ENCODE data around the gene TLE6. TPM values are rescaled to one million over a fixed set of nuclear protein-coding genes. Genes with fewer than 3 reads are reported as not detected.
"Not testable (repeated sequence)": the region's sequence is repeated elsewhere in the genome, so short reads cannot be mapped to it uniquely, and the experiment has no call there.

Gene TLE6
- total and polyA plus RNA-seq, 2 donors (not counting 3 experiments of a cell fraction or from before 2014, with no cell fraction given), result 1.6 to 1.9 TPM

- Histone ChIP-seq H3K79me2 (ENCODE audit: control insufficient read depth, insufficient read depth, low read length) (no peaks in the 10 kb centered on the region), H3K4me1 (ENCODE audit: control insufficient read depth, extremely low read depth, insufficient read depth, low read length) (no peaks in the 10 kb centered on the region), H3K4me3 (replicated peaks in 1 of 3; ENCODE audit: insufficient read depth in 1 of 3, low read depth in 1 of 3, low read length in 3 of 3) (no peak overlapping the region), H3K36me3 (ENCODE audit: control insufficient read depth in 2 of 2, extremely low read depth in 1 of 2, insufficient read depth in 2 of 2, low read length in 2 of 2) (no peaks in the 10 kb centered on the region), H3K9me3 (replicated peaks; ENCODE audit: control insufficient read depth, insufficient read depth, low read length) (no peaks in the 10 kb centered on the region), H2AFZ (ENCODE audit: low read depth, low read length) (no peak overlapping the region), H4K20me1 (replicated peaks; ENCODE audit: control insufficient read depth, extremely low read depth, insufficient read depth, low read length) (no peaks in the 10 kb centered on the region), H3K4me2 (ENCODE audit: insufficient read depth, low read length) (no peak overlapping the region), H3K27ac (ENCODE audit: insufficient read depth, low read depth, low read length) (no peak overlapping the region), H3K9me1 (replicated peaks; ENCODE audit: control insufficient read depth, extremely low read depth, insufficient read depth, low read length) (no peaks in the 10 kb centered on the region), H3K27me3 (ENCODE audit: control insufficient read depth in 2 of 2, insufficient read depth in 2 of 2, low read length in 2 of 2) (no peaks in the 10 kb centered on the region), H3K9ac (replicated peaks; ENCODE audit: extremely low read depth, insufficient read depth, low read length) (no peak overlapping the region)
- POLR2A ChIA-PET, result no interaction called here
- no peak for TF ChIP-seq MYC (IDR thresholded peaks at IDR 0.05; ENCODE audit: low read depth, low read length)
- TF ChIP-seq MAX (IDR thresholded peaks at IDR 0.05; ENCODE audit: insufficient read depth, insufficient read length), result no peak
- no peak for FAIRE-seq
- intact Hi-C loops (cut with micrococcal nuclease) (no loop called here), dilution Hi-C loops (cut with MboI; ENCODE audit: extremely low pct_ligation_motif_present, low sequenced_read_pairs) (no loop called here)
- no peak for DNase-seq (ENCODE audit: low read depth, low spot score)
- CTCF ChIA-PET, result interaction anchor here (0.9 to 11.0 kb wide), 20 partner anchors 12 to 340 kb away, joined by 3 to 200 read pairs (median 5); no protein-coding TSS in a partner anchor
- BruUV-seq (replicated peaks), result no TSS peak
Observed at GRCh38 chr19:2963122-2963521, 14.2 kb upstream of the TLE6 start.

- H3K27ac ChIP-seq (ENCODE audit: insufficient read depth, low read depth, low read length); H3K27me3 ChIP-seq (ENCODE audit: control insufficient read depth in 2 of 2, insufficient read depth in 2 of 2, low read length in 2 of 2); H3K9me1 ChIP-seq (replicated peaks; ENCODE audit: control insufficient read depth, extremely low read depth, insufficient read depth, low read length); H3K36me3 ChIP-seq (ENCODE audit: control insufficient read depth in 2 of 2, extremely low read depth in 1 of 2, insufficient read depth in 2 of 2, low read length in 2 of 2); H3K4me3 ChIP-seq (replicated peaks in 1 of 3; ENCODE audit: insufficient read depth in 1 of 3, low read depth in 1 of 3, low read length in 3 of 3); H2AFZ ChIP-seq (ENCODE audit: low read depth, low read length); dilution Hi-C loops (cut with MboI; ENCODE audit: extremely low pct_ligation_motif_present, low sequenced_read_pairs); FAIRE-seq; H3K9me3 ChIP-seq (replicated peaks; ENCODE audit: control insufficient read depth, insufficient read depth, low read length); intact Hi-C loops (cut with micrococcal nuclease); BruUV-seq (replicated peaks); H3K79me2 ChIP-seq (ENCODE audit: control insufficient read depth, insufficient read depth, low read length); DNase-seq (ENCODE audit: low read depth, low spot score); POLR2A ChIA-PET; H3K4me2 ChIP-seq (ENCODE audit: insufficient read depth, low read length); H3K9ac ChIP-seq (replicated peaks; ENCODE audit: extremely low read depth, insufficient read depth, low read length); H3K4me1 ChIP-seq (ENCODE audit: control insufficient read depth, extremely low read depth, insufficient read depth, low read length); H4K20me1 ChIP-seq (replicated peaks; ENCODE audit: control insufficient read depth, extremely low read depth, insufficient read depth, low read length): not testable (repeated sequence)
- CTCF ChIA-PET, result interaction anchor here (1.4 to 11.0 kb wide), 7 partner anchors 12 to 247 kb away, joined by 5 to 200 read pairs (median 9); no protein-coding TSS in a partner anchor
Observed at GRCh38 chr19:2963631-2964030, 13.7 kb upstream of the TLE6 start.

All from endothelial cell of umbilical vein (primary cell).